ENCODE measurements around the gene TMEM92. TPM values are rescaled to one million over a fixed set of nuclear protein-coding genes. Genes with fewer than 3 reads are reported as not detected.

TMEM92 gene
- 1 to 10 TPM; 1.9 to 3.2 (median 3.2) TPM for polyA plus RNA-seq (ENCODE audit: insufficient read length in 3 of 3)
- long read RNA-seq, donor 1, partial matches to known transcripts = 0 of 2 reads
- long read RNA-seq, donor 1, other reads (novel, unspliced or antisense) = 0 of 2 reads
- long read RNA-seq, donor 2, partial matches to known transcripts = 0 of 2 reads
- long read RNA-seq, donor 2, other reads (novel, unspliced or antisense) = 0 of 2 reads
- long read RNA-seq, donor 3 = 0 reads
- long read RNA-seq, donor 4, partial matches to known transcripts = 0 of 4 reads
- long read RNA-seq, donor 4, other reads (novel, unspliced or antisense) = 0 of 4 reads
- long read RNA-seq, donor 5 = 0 reads
- long read RNA-seq, donor 6, partial matches to known transcripts = 0 of 1 reads
- long read RNA-seq, donor 6, other reads (novel, unspliced or antisense) = 0 of 1 reads
- long read RNA-seq, donor 7, partial matches to known transcripts = 0 of 2 reads
- long read RNA-seq, donor 7, other reads (novel, unspliced or antisense) = 0 of 2 reads
- long read RNA-seq, donor 8 = 0 reads
- long read RNA-seq, donor 9, partial matches to known transcripts = 0 of 1 reads
- long read RNA-seq, donor 9, other reads (novel, unspliced or antisense) = 0 of 1 reads
- long read RNA-seq, donor 10, partial matches to known transcripts = 0 of 1 reads
- long read RNA-seq, donor 10, other reads (novel, unspliced or antisense) = 0 of 1 reads
- long read RNA-seq, donor 11 = 0 reads
- long read RNA-seq, donor 12, partial matches to known transcripts = 0 of 1 reads
- long read RNA-seq, donor 12, other reads (novel, unspliced or antisense) = 0 of 1 reads
- long read RNA-seq, donor 13 = 0 reads
- long read RNA-seq, donor 14 = 0 reads
- long read RNA-seq, donor 15 = 0 reads
- long read RNA-seq, donor 16, partial matches to known transcripts = 0 of 1 reads
- long read RNA-seq, donor 16, other reads (novel, unspliced or antisense) = 0 of 1 reads

DNA sequence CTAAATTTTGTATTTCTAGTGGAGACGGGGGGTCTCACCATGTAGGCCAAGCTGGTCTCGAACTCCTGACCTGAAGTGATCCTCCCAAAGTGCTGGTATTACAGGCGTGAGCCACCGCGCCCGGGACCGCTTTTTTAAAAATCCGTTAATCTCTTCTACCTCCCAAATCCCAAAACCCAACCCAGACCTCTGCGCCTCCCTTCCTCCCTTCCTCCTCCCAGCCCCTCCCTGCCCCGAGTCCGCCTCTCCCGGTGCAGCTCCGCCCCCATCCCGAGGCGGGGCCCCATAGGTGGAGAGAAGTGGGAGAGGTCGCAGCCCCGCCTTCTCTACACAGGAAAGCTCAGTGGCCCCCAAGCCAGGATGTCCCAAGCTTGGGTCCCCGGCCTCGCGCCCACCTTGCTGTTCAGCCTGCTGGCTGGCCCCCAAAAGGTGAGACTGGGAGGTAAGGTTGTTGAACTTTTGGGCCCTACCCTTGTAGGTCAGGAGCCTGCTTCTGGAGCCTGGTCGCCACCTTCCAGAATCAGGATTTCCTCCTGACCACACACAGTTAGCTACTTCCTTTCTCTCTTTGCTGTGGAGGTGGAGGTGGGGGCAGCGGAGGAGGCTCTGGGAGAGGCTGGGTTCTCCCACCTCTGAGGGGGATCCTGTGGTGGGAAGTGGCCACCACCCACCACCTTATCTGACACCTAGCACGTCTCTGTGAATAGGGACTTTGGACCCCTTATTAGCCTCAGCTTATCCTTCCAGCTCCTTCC, at the start of gene TMEM92:
Gene TMEM92 (plus strand): TSS at position 325 of the 755 bp plus-strand sequence. CDS start 36 bp downstream, at position 361.
- no peak for DNase-seq

DNA sequence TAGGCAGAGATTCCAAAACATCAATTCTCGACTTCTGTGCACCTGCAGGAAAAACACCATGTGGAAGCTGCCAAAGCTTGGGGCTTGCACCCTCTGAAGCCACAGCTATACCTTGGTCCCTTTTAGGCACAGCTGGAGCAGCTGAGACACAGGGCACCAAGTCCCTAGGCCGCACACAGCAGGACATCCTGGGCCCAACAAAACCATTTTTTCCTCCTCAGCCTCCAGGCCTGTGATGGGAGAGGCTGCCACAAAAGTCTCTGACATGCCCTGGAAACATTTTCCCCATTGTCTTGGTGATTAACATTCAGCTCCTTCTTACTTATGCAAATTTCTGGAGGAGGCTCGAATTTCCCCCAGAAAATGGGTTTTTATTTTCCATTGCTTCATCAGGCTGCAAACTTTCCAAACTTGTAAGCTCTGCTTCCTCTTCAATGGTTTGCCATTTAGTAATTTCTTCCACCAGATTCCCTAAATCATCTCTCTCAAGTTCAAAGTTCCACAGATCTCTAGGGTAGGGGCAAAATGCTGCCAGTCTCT, 48.5 kb upstream of the TMEM92 start:
- no peak for DNase-seq

DNA sequence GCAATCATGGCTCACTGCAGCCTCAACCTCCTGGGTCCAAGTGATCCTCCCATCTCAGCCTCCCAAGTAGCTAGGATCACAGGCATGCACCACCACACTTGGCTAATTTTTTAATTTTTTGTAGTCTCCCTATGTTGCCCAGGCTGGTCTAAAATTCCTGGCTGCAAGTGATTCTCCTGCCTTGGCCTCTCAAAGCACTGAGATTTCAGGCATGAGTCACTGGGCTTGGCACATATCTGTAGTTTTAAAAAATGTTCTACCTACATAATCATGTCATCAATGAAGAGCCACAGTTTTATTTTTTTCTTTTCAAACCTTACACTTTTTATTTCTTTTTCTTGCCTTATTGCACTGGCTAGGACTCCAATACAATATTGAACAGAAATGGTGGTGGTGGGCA, 39.7 kb upstream of the TMEM92 start:
- no peak for DNase-seq

DNA sequence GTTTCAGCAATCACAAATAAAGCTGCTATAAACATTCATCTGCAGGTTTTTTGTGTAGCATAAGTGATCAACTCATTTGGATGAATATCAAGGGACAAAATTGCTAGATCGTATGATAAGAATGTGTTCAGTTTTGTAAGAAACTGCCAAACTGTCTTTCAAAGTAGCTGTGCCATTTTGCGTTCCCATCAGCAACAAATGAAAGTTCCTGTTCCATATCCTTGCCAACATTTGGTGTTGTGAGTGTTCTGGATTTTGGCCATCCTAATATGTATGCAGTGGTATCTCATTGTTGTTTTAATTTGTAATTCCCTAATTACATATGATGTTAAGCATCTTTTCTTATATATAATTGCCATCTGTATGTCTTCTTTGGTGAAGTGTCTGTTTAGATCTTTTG, 36.4 kb upstream of the TMEM92 start:
- DNase-seq = no peak

GRCh38 chr17:50238601-50239280, 35.5 kb upstream of the TMEM92 start:
- DNase-seq = no peak

DNA sequence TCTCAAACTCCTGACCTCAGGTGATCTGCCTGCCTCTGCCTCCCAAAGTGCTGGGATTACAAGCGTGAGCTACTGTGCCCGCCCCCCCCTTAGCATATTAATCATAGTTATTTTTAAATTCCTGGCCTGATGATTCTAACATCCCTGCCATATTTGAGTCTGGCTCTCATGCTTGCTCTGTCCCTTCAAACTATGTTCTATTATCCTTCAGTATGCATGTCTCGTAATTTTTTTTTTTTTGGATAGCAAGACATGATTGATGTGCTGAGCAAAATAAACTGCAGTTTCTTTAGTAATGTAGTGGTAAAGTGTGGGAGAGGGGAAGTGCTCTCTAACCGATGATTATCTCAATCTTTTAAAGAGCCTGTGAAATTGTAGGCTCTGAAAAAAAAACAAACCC, 34.3 kb upstream of the TMEM92 start:
- DNase-seq = no peak

DNA sequence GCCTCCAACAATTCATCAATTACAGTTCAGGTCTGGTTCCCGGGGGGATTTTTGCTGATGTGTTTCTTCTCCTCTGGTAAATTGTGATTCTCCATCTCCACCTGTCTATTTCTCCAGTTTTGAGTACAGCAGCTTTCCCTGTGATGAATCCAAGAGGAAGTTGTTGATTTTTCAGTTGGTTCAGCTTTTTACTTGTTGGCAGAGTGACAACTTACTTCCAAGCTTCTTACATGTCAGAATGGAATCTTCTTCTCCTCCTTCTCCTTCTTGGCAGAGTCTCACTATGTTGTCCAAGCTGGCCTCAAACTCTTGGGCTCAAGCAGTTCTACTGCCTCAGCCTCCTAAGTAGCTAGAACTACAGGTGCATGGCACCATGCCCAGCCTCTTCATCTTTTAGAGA, 33.4 kb upstream of the TMEM92 start:
- DNase-seq = no peak

- DNase-seq = no peak
Measured at GRCh38 chr17:50241431-50241830, 32.8 kb upstream of the TMEM92 start.

DNA sequence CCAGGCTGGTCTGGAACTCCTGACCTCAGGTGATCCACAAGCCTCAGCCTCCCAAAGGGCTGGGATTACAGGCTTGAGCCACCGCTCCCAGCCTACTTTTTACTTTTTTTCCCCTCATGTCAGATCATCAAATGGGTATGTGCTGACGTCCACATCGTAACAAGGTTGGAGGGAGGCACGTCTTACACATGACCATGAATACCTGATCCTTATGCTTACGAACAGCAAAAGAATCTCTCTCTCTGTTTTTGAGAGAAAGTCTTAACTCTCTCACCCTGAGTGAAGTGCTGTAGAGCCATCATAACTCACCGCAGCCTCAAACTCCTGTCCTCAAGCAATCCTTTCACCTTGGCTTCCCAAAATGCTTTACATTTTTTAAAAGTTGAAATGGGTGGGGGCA, 29.5 kb upstream of the TMEM92 start:
- no peak for DNase-seq

- DNase-seq = no peak
Measured at GRCh38 chr17:50248255-50248654, 26.0 kb upstream of the TMEM92 start.

- DNase-seq = no peak
Measured at GRCh38 chr17:50252781-50253180, 21.5 kb upstream of the TMEM92 start.

- no peak for DNase-seq
Measured at GRCh38 chr17:50255766-50256635, 18.3 kb upstream of the TMEM92 start.

- DNase-seq = no peak
Measured at GRCh38 chr17:50256826-50257618, 17.2 kb upstream of the TMEM92 start.

GRCh38 chr17:50257676-50258224, 16.5 kb upstream of the TMEM92 start:
- no peak for DNase-seq

DNA sequence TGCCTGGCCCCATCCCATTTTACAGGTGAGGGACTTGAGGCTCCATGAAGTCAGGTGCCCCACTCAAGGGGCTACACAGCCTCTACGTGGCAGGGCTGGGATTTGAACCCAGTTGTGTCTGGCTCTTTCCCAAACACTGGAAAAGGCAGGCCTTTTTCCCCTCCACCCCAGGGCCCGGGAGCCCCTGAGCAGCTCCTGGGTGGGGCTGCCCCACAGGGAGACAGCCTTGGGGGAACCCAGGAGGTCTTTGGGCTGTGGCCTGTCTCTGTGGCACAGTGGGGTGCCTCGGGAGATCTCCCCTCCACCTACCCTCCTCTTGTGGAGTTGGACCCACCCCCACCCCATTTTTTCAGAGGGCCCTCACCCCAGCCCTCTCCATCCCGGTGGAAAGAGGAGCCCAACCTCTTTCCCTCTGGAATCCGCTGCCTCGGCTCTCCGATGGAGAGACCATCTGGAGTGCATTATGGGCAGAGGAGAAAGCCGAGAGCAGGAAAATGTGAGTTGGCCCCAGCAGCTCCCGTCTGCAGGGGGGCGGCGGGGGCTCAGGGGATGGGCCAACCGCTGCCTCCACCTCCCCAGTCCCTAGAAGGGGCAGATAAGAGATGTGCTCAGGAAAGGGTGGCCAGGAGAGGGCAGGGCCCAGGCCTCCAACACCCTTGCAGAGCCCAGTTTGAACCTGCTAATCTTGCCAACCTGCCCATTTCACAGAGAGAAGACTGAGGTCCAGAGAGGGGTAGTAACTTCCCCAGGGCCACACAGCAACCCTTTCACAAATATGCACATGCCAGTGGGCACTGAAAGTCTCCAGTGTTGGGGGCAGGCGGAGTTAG, 15.4 kb upstream of the TMEM92 start:
- no peak for DNase-seq

GRCh38 chr17:50259477-50260324, 14.6 kb upstream of the TMEM92 start:
- DNase-seq = no peak

DNA sequence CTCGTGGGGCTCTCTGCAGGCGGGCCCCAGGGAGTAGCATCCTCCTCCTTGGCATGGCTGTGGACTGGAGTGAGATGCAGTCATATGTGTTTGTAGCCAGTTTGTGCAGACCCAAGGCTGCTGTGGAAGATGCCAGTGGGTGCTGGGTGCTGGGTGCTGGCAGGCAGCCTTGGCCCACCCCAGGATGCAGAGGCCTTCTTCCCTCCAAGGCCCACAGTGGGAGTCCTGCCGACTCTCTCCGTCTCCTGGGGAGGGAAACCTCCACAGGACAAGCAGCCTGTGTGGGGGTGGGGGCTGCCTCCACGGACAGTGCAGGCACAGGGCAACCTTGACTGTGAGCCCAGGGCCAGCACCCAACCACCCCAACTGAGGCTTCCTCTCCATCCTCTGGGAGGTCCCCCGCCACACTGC, 13.8 kb upstream of the TMEM92 start:
- no peak for DNase-seq
